Subcutaneous abdominal adipose tissue (tissue), 5 donors: ENCODE measurements around the gene PRTN3.
A peak's percentile ranks its signal among the peaks of the same experiment; 100 is the strongest.

ENCODE experiments used
- H3K27ac ChIP-seq: one replicate; pipeline ENCODE4 v1.7.0; 2013; ENCODE audit warnings: low read depth, mild to moderate bottlenecking, inconsistent platforms, low read length, moderate library complexity
- H3K27me3 ChIP-seq, 5 donors: one replicate each; pipeline ENCODE4 v1.7.0; 2013; ENCODE audit warnings: low read length in 5 of 5, inconsistent platforms in 1 of 5; ENCODE audit not compliant: control insufficient read depth in 5 of 5, insufficient read depth in 4 of 5
- H3K36me3 ChIP-seq, 5 donors: one replicate each; pipeline ENCODE4 v1.7.0; 2013; ENCODE audit warnings: low read length in 5 of 5; ENCODE audit not compliant: control insufficient read depth in 5 of 5, insufficient read depth in 5 of 5
- H3K4me1 ChIP-seq, 5 donors: one replicate each; pipeline ENCODE4 v1.7.0; 2013; ENCODE audit warnings: low read length in 5 of 5, mild to moderate bottlenecking in 3 of 5, moderate library complexity in 1 of 5; ENCODE audit not compliant: control insufficient read depth in 5 of 5, insufficient read depth in 5 of 5
- H3K4me3 ChIP-seq, 5 donors: one replicate each; pipeline ENCODE4 v1.7.0; 2013; ENCODE audit warnings: low read length in 5 of 5, low read depth in 1 of 5
- H3K9ac ChIP-seq, 5 donors: one replicate each; pipeline ENCODE4 v1.7.0; 2013; ENCODE audit warnings: low read length in 5 of 5, mild to moderate bottlenecking in 4 of 5, moderate library complexity in 3 of 5
- H3K9me3 ChIP-seq, 5 donors: one replicate each; pipeline ENCODE4 v1.7.0; 2013; ENCODE audit warnings: low read length in 5 of 5; ENCODE audit not compliant: control insufficient read depth in 5 of 5
- donor health status: healthy.
- donor health status: healthy.
- donor health status: healthy.
- donor health status: healthy.
- donor health status: healthy.

PRTN3 gene

DNA sequence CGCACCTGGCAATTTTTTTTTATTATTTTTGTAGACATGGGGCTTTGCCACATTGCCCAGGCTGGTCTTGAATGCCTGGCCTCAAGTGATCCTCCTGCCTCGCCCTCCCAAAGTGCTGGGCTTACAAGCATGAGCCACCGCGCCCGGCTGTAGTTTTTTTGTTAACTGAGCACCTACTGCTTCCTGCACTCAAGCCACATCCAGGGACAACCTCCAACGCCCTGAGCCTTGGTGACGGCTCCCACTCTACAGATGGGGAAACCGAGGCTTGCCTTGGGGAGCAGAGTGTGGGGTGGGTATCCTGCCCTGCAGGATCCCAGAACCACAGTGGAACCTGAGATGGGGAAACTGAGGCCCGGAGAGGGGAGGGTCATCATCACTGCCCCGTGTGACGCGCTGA lies 14.3 kb downstream of the PRTN3 start:
- H3K27me3 ChIP-seq, result peaks cover 0 to 4% (median 0%) of the 10 kb centered on the region in 5 donors
- no peak overlapping the region for H3K27ac ChIP-seq
- H3K9me3 ChIP-seq, result no peaks in the 10 kb centered on the region
- no peaks in the 10 kb centered on the region for H3K36me3 ChIP-seq
- no peak overlapping the region for H3K9ac ChIP-seq
- H3K4me1 ChIP-seq, result peaks cover 3 to 32% (median 27%) of the 10 kb centered on the region in 5 donors
- H3K4me3 ChIP-seq, result no peak overlapping the region

DNA sequence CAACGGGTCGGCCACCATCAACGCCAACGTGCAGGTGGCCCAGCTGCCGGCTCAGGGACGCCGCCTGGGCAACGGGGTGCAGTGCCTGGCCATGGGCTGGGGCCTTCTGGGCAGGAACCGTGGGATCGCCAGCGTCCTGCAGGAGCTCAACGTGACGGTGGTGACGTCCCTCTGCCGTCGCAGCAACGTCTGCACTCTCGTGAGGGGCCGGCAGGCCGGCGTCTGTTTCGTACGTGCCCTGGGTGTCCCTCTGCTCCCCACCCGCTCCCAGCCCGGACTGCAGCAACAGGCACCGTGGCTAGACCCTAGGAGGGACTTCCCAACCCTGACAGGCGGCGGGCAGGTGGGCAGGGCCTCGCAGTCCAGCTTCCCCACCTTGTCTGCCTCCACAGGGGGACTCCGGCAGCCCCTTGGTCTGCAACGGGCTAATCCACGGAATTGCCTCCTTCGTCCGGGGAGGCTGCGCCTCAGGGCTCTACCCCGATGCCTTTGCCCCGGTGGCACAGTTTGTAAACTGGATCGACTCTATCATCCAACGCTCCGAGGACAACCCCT lies 14.8 kb downstream of the PRTN3 start:
- H3K36me3 ChIP-seq, result no peaks in the 10 kb centered on the region
- peaks cover 3 to 29% (median 26%) of the 10 kb centered on the region in 5 donors for H3K4me1 ChIP-seq
- no peak overlapping the region for H3K27ac ChIP-seq
- no peaks in the 10 kb centered on the region for H3K9me3 ChIP-seq
- peaks cover 0 to 4% (median 0%) of the 10 kb centered on the region in 5 donors for H3K27me3 ChIP-seq
- H3K4me3 ChIP-seq, result no peak overlapping the region
- no peak overlapping the region for H3K9ac ChIP-seq

DNA sequence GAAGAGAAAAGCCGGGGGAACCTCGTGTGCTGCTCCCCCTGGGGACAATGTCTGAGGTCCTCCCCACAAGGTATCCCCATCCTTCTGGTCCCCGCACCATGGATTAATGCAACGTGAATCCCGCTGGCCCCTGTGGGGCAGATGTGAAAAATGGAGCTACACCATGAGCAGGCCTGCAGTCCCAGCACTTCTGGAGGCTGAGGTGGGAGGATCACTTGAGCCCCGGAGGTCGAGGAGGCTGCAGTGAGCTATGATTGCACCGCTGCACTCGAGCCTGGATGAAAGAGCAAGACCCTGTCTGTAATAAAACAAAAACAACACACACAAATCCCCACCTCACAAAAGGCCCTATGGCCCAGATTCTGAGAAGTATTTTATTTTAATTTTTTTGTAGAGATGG lies 17.5 kb downstream of the PRTN3 start:
- Histone ChIP-seq H3K36me3 (peaks cover 0 to 5% (median 4%) of the 10 kb centered on the region in 5 donors), H3K27ac (peak overlapping the region; percentile 92), H3K27me3 (peaks cover 0 to 4% (median 0%) of the 10 kb centered on the region in 5 donors), H3K9ac (no peak overlapping the region), H3K4me3 (no peak overlapping the region), H3K4me1 (peaks cover 3 to 32% (median 26%) of the 10 kb centered on the region in 5 donors), H3K9me3 (no peaks in the 10 kb centered on the region)

DNA sequence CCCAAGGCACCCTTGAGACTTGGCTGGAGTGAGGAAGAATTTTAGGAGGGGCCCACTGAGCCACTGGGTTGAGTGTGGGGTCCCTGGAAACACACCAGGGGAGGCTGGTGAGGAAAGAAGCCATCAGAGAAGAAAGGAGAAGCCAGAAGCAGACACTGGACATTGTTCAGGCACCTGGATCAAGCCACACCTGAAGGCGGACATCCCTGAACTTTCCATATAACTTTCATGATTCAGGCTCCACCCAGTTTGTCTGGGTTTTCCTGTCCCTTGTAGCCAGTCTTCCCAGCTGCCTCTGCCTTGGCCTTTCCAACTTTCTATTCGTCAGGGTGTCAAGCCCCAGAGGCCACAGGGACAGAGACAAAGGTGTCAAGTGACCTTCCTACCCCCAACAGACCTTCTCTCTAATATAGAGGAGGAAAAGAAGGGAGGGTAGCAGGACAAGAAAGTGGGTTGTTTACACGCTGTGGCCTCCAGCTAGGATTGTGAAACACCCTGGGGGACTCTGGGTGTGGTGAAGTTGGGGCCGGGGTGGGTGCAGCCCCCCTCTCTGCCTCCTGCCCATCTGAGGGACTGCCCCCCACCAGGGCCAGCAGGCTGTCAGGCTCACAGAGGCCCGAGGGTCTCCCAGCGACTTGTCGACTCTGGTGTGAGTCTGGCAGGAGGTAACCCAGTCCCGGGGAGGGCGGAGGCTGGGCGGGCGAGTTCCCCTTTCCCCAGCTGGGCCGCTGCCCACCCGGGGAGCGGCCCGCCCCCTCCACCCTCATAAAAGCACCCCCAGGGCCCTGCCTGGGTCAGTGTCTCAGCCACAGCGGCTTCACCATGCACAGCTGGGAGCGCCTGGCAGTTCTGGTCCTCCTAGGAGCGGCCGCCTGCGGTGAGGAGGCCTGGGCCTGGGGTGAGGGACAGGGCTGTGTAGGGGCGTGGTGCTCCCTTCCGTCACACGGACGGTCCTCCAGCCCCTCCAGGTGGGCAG lies 18.4 kb downstream of the PRTN3 start, which contains the start of gene CFD:
Gene CFD, plus strand, starts transcription at position 797 of the 976 bp plus-strand sequence. Its CDS starts 26 bp downstream, at position 823.
- H3K4me1 ChIP-seq, result peaks cover 3 to 38% (median 29%) of the 10 kb centered on the region in 5 donors
- H3K9ac ChIP-seq, result peak within 1 kb of the TSS; percentile 56 to 88 (median 76)
- peaks cover 0 to 4% (median 0%) of the 10 kb centered on the region in 5 donors for H3K27me3 ChIP-seq
- no peaks in the 10 kb centered on the region for H3K9me3 ChIP-seq
- peak within 1 kb of the TSS; percentile 92 for H3K27ac ChIP-seq
- peak within 1 kb of the TSS; percentile 70 to 88 (median 80) for H3K4me3 ChIP-seq
- peaks cover 0 to 9% (median 8%) of the 10 kb centered on the region in 5 donors for H3K36me3 ChIP-seq

DNA sequence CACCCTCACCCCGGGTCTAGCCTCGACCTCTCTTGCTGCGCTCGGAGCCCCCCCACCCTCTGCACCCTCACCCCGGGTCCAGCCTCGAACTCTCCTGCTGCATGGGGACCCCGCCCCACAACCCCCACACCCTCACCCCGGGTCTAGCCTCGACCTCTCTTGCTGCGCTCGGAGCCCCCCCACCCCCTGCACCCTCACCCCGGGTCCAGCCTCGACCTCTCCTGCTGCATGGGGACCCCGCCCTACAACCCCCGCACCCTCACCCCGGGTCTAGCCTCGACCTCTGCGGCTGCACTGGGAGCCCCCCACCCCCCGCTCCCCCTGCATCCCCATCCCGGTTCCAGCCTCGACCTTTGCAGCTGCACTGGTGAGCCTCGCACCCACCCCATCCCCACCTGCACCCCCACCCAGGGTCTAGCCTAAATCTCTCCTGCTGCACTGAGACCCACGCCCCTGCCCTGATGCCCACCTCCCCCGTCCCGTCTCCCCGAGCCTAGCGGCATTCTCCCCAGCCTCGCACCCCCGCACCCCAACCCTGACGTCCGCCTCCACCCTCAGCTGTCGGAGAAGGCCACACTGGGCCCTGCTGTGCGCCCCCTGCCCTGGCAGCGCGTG lies 20.4 kb downstream of the PRTN3 start:
- H3K9ac ChIP-seq, result no peak overlapping the region
- peak overlapping the region in 4 of 5 donors; percentile 70 to 88 (median 80) for H3K4me3 ChIP-seq
- no peaks in the 10 kb centered on the region for H3K9me3 ChIP-seq
- H3K27ac ChIP-seq, result no peak overlapping the region
- peaks cover 3 to 39% (median 29%) of the 10 kb centered on the region in 5 donors for H3K4me1 ChIP-seq
- peaks cover 0 to 4% (median 0%) of the 10 kb centered on the region in 5 donors for H3K27me3 ChIP-seq
- H3K36me3 ChIP-seq, result peaks cover 0 to 10% (median 9%) of the 10 kb centered on the region in 5 donors

DNA sequence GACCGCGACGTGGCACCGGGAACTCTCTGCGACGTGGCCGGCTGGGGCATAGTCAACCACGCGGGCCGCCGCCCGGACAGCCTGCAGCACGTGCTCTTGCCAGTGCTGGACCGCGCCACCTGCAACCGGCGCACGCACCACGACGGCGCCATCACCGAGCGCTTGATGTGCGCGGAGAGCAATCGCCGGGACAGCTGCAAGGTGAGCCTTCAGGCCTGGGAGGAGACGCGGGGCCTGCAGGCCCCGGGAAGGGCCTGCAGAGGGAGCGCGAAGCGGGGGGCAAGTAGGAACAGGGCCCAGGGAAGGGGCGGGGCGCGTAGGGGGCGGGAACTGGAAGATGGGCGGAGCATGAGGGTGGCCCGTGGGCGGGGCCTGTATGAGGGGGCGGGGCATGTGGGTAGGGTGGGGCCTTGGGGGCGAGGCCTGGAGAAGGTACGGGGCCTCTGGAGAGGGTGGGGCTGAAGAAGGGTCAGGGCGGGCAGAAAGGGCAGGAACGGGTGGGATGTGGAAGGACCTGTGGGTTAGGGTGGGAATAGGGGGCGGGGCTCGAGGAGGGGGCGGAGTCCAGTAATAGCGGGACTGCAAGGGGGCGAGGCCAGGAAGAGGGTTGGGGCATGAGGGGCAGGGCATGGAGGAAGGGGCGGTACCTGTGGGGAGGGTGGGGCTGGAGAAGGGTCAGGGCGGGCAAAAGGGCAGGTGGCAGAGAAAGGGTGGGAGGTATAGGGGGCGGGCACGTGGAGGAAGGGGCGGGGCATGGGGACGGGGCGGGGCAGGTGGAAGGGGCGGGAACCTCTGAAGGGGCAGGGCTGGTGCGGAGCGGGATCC lies 21.2 kb downstream of the PRTN3 start:
- Histone ChIP-seq H3K9ac (no peak overlapping the region), H3K4me3 (peak overlapping the region in 4 of 5 donors; percentile 41 to 69 (median 50)), H3K27me3 (peaks cover 0 to 4% (median 0%) of the 10 kb centered on the region in 5 donors), H3K36me3 (peaks cover 0 to 10% (median 9%) of the 10 kb centered on the region in 5 donors), H3K9me3 (no peaks in the 10 kb centered on the region), H3K27ac (no peak overlapping the region), H3K4me1 (peaks cover 3 to 39% (median 31%) of the 10 kb centered on the region in 5 donors)

DNA sequence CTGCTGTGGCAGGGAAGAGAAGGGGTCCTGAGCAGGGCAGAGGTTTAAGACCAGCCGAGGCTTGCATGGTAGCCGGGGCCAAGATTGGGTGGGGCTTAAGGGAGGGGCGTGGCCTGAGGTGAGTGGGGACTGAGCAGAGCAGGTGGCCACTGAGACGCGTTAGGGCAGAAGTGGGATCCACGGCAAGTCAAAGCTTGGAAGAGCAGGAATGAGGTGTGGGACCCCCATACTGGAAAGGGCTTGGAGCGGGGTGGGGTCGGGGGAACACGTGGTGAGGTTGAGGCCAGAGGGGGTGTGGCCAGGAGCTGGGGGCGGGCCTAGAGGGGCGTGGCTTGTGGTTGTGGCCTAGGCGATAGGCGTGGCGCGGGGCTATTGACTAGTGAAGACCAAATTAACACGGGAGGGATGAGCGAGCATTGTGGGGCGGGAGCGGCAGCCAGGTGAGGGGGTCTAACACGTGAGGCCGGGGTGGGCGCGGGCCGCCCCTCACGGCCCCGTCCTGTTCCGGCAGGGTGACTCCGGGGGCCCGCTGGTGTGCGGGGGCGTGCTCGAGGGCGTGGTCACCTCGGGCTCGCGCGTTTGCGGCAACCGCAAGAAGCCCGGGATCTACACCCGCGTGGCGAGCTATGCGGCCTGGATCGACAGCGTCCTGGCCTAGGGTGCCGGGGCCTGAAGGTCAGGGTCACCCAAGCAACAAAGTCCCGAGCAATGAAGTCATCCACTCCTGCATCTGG lies 21.9 kb downstream of the PRTN3 start:
- H3K9ac ChIP-seq, result no peak overlapping the region
- peaks cover 0 to 4% (median 0%) of the 10 kb centered on the region in 5 donors for H3K27me3 ChIP-seq
- H3K27ac ChIP-seq, result no peak overlapping the region
- peak overlapping the region in 3 of 5 donors; percentile 9 to 30 (median 12) for H3K4me3 ChIP-seq
- no peaks in the 10 kb centered on the region for H3K9me3 ChIP-seq
- H3K36me3 ChIP-seq, result peaks cover 0 to 14% (median 10%) of the 10 kb centered on the region in 5 donors
- H3K4me1 ChIP-seq, result peaks cover 3 to 39% (median 35%) of the 10 kb centered on the region in 5 donors

DNA sequence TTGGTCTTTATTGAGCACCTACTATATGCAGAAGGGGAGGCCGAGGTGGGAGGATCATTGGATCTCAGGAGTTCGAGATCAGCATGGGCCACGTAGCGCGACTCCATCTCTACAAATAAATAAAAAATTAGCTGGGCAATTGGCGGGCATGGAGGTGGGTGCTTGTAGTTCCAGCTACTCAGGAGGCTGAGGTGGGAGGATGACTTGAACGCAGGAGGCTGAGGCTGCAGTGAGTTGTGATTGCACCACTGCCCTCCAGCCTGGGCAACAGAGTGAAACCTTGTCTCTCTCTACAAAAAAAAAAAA lies 22.5 kb downstream of the PRTN3 start:
- Histone ChIP-seq H3K9ac (no peak overlapping the region), H3K27me3 (peaks cover 0 to 4% (median 0%) of the 10 kb centered on the region in 5 donors), H3K36me3 (peaks cover 0 to 20% (median 10%) of the 10 kb centered on the region in 5 donors), H3K4me3 (peak overlapping the region in 2 of 5 donors; percentile 9 to 30), H3K9me3 (no peaks in the 10 kb centered on the region), H3K27ac (no peak overlapping the region), H3K4me1 (peaks cover 3 to 42% (median 34%) of the 10 kb centered on the region in 5 donors)
